ENCODE measurements around the gene INTS12. TPM values are rescaled to one million over a fixed set of nuclear protein-coding genes. Genes with fewer than 3 reads are reported as not detected.

Gene INTS12
- total and polyA plus RNA-seq, 2 of the 8 experiments (the other 6 are each of a cell fraction or from before 2014, with no cell fraction given) = 12.3 to 14.1 TPM

DNA sequence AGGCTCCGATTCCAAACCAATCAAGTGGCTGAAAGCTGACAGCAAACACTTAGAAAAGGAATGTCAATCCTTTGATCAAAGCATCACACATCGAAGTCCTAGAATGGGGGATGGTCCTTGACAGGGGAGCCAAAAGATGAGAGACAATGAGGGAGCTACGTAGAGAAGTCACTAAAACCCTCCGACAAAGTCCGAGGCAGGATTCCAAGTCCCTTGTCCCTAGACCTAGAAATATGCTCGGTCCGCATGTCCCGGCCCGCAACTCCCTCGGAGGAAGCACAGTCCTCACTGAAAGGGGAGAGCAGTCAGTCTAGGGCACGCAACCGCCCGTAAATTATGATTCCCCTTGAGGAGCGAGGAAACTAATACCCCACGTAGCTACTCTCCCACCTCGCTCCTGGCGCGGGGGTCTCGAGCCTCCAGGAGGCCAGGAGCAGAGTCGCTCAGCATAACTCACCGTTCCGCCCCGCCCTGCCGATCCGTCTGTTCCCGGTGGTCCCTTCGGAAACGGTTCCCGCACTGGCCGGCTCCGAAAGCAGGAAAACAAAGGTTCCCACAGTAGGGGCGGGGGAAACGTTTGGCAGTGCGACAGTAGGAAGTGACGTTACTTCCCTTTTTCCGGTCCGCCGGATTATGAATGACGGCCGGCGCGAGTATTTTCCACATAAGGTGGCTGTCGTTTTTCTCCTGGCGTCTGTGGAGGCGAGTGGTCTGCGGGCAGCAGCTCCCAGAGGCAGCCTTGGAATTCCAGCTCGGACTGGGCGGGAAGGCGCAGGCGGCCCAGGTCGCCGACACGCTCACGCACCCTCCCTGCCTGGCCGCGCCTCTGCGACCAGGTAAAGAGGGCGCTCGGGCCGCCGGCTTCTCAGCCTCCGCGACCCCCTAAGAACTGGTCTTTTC, at the start of gene INTS12, which contains the start of gene GSTCD (continued):
- TF ChIP-seq HDAC2 (IDR thresholded peaks at IDR 0.05; ENCODE audit: borderline replicate concordance in 1 of 2, low read depth in 2 of 2, low read length in 2 of 2) (peak in 1 of 2 experiments; percentile 55; a peak in 2 of 4 replicates), SRF (IDR thresholded peaks at IDR 0.05; ENCODE audit: low read depth, low read length) (peak; percentile 80), BRCA1 (IDR thresholded peaks at IDR 0.05; ENCODE audit: low read depth, low read length) (no peak), TAF1 (IDR thresholded peaks at IDR 0.05; ENCODE audit: low read depth, low read length) (peak; percentile 95), MAX (IDR thresholded peaks at IDR 0.05) (peak; percentile 83), RNF2 (IDR thresholded peaks at IDR 0.05; ENCODE audit: borderline replicate concordance, low read depth, low read length, missing control alignments, poor library complexity, severe bottlenecking) (no peak), KDM1A (IDR thresholded peaks at IDR 0.05; ENCODE audit: borderline replicate concordance, low read length) (no peak), TAF7 (optimal IDR thresholded peaks at IDR 0.05; ENCODE audit: borderline replicate concordance, low read depth, low read length) (peak; percentile 77), CBX8 (IDR thresholded peaks at IDR 0.05; ENCODE audit: borderline replicate concordance, low read depth, low read length) (no peak), EP300 (IDR thresholded peaks at IDR 0.05; ENCODE audit: borderline replicate concordance in 1 of 2, low read depth in 2 of 2, low read length in 2 of 2) (peak in 1 of 2 experiments; percentile 94; a peak in 1 of 3 replicates), YY1 (IDR thresholded peaks at IDR 0.05; ENCODE audit: low read depth, low read length) (peak; percentile 66; the same call in 1 of the 2 replicates), SIX5 (IDR thresholded peaks at IDR 0.05; ENCODE audit: low read depth, low read length) (peak; percentile 43; the same call in 1 of the 2 replicates), RFX5 (IDR thresholded peaks at IDR 0.05; ENCODE audit: borderline replicate concordance, low read depth, low read length) (no peak), TCF12 (IDR thresholded peaks at IDR 0.05; ENCODE audit: low read depth, low read length) (0 out of 2 replicates have a peak, but pooled peaks have one; percentile 42), PHF8 (conservative IDR thresholded peaks at IDR 0.05; ENCODE audit: low read depth, low read length) (peak; percentile 94), SP1 (IDR thresholded peaks at IDR 0.05; ENCODE audit: low read depth, low read length) (peak; percentile 81), ZNF274 (IDR thresholded peaks at IDR 0.05; ENCODE audit: borderline replicate concordance, extremely low read depth, low read length) (no peak), POLR2A (IDR thresholded peaks at IDR 0.05; ENCODE audit: control extremely low read depth in 1 of 2, low read depth in 2 of 2, low read length in 2 of 2) (peak; percentile 73 to 90), CHD1 (IDR thresholded peaks at IDR 0.05; ENCODE audit: low read depth, low read length) (no peak), KDM5A (IDR thresholded peaks at IDR 0.05; ENCODE audit: low read length) (peak; percentile 78; the same call in 1 of the 2 replicates), GTF2F1 (IDR thresholded peaks at IDR 0.05; ENCODE audit: borderline replicate concordance, low read depth, low read length) (peak; percentile 67; the same call in 1 of the 2 replicates)
- TF ChIP-seq, protein P1, sequence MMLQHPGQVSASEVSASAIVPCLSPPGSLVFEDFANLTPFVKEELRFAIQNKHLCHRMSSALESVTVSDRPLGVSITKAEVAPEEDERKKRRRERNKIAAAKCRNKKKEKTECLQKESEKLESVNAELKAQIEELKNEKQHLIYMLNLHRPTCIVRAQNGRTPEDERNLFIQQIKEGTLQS (IDR thresholded peaks at IDR 0.05; ENCODE audit: insufficient read depth, low read depth, low read length) = no peak
